Ureter (tissue), 1 donor: ENCODE results near the gene EPS8L2. TPM values are rescaled to one million over a fixed set of nuclear protein-coding genes. Genes with fewer than 3 reads are reported as not detected.
"Not testable (repeated sequence)": the region's sequence is repeated elsewhere in the genome, so short reads cannot be mapped to it uniquely, and the experiment has no call there.

ENCODE experiments used
- DNase-seq: peaks from one replicate; pipeline ENCODE4 v3.0.0-alpha.2; 2020; ENCODE audit warnings: low spot score
- total RNA-seq: library from RNA; stranded (reverse); gene quantifications from one replicate; pipeline ENCODE4 v1.2.4, GENCODE V29; 2023
- donor health status: DM: yes; HTN: yes; CAD: no.

The EPS8L2 gene
- total RNA-seq, 1 donor from 2014 or later, result 156 TPM

- no peak for DNase-seq
Observed at GRCh38 chr11:725624-726202, 19.7 kb downstream of the EPS8L2 start.

GRCh38 chr11:726278-727220, 20.5 kb downstream of the EPS8L2 start:
- DNase-seq, result peak; percentile 84

- DNase-seq, result peak; percentile 43
Observed at GRCh38 chr11:727281-727701, 21.3 kb downstream of the EPS8L2 start.

- peak; percentile 83 for DNase-seq
Observed at GRCh38 chr11:727859-728748, 22.1 kb downstream of the EPS8L2 start.

- DNase-seq, result peak; percentile 43
Observed at GRCh38 chr11:728901-729491, 23.0 kb downstream of the EPS8L2 start.

- no peak for DNase-seq
Observed at GRCh38 chr11:729492-730074, 23.6 kb downstream of the EPS8L2 start.

GRCh38 chr11:733072-733471, 27.0 kb downstream of the EPS8L2 start:
- no peak for DNase-seq

GRCh38 chr11:734541-734940, 28.5 kb downstream of the EPS8L2 start:
- DNase-seq, result not testable (repeated sequence)

- no peak for DNase-seq
Observed at GRCh38 chr11:737366-737765, 31.3 kb downstream of the EPS8L2 start.

GRCh38 chr11:737899-738298, 31.9 kb downstream of the EPS8L2 start:
- peak; percentile 61 for DNase-seq

- DNase-seq, result no peak
Observed at GRCh38 chr11:742156-742546, 36.1 kb downstream of the EPS8L2 start.

- DNase-seq, result no peak
Observed at GRCh38 chr11:742571-743201, 36.7 kb downstream of the EPS8L2 start.

GRCh38 chr11:745428-745827, 39.4 kb downstream of the EPS8L2 start:
- no peak for DNase-seq

GRCh38 chr11:746289-747157, 40.5 kb downstream of the EPS8L2 start:
- no peak for DNase-seq

GRCh38 chr11:747158-748006, 41.4 kb downstream of the EPS8L2 start, which contains the start of gene TALDO1:
TSS of gene TALDO1 (plus strand) at chr11:747464. CDS start at chr11:747482, 18 bp downstream.
- DNase-seq, result peak; percentile 92

GRCh38 chr11:748007-748359, 42.0 kb downstream of the EPS8L2 start:
- no peak for DNase-seq

GRCh38 chr11:749731-750130, 43.7 kb downstream of the EPS8L2 start:
- DNase-seq, result no peak

GRCh38 chr11:760236-760635, 54.2 kb downstream of the EPS8L2 start:
- DNase-seq, result no peak
